HCT116 (cell line): ENCODE measurements around the gene MICOS13. TPM values are rescaled to one million over a fixed set of nuclear protein-coding genes. Genes with fewer than 3 reads are reported as not detected.

Source experiments
- ATAC-seq: fragments of 200-7000 bp; cut with Tn5 transposase; 2 replicates; pipeline ENCODE4 v1.9.1; 2020; ENCODE audit warnings: mild to moderate bottlenecking, moderate library complexity
- BruUV-seq: library from RNA; stranded (reverse); fragments of 400-500 nt; replicated peaks from 2 replicates; lab custom pipeline; 2021; lab: Mats Ljungman, UMichigan
- CTCF ChIA-PET: fragments of 300-600 bp; sonication (Branson Sonifier 250); formaldehyde crosslinking; loops from one replicate; lab custom pipeline; 2021; ENCODE audit warnings: antibody characterized with exemption; lab: Charles Lee
- POLR2A ChIA-PET: fragments of 300-600, 350-600 bp; sonication (Branson Sonifier 250); formaldehyde crosslinking; loops from one replicate; lab custom pipeline; 2021; ENCODE audit warnings: antibody characterized with exemption; lab: Charles Lee
- RAD21 ChIA-PET, 2 experiments: fragments of 300-600 bp; sonication (Branson Sonifier 250); formaldehyde crosslinking; loops; one replicate each; lab custom pipeline; 2023; ENCODE audit warnings: low total read pairs in 2 of 2; ENCODE audit not compliant: uncharacterized antibody in 2 of 2, unreplicated experiment in 2 of 2, low non-redundant PET in 1 of 2; lab: Charles Lee
- DNase-seq: peaks from one replicate; pipeline ENCODE4 v3.0.0-alpha.2; 2010; ENCODE audit warnings: low read depth, low spot score
- H2AFZ ChIP-seq: fragments of 200-600 bp; shearing (Covaris generic), sonication (generic); 2 replicates; pipeline ENCODE4 v1.6.1; 2017; ENCODE audit warnings: low read depth, mixed run types, mixed read lengths, antibody characterized with exemption, low read length; ENCODE audit not compliant: poor library complexity, severe bottlenecking
- H3K27ac ChIP-seq: 2 replicates; pipeline ENCODE4 v1.5.1; 2012; ENCODE audit warnings: low read depth, low read length
- H3K27me3 ChIP-seq: fragments of 200-600 bp; sonication (generic); 2 replicates; pipeline ENCODE4 v1.6.1; 2016; ENCODE audit warnings: mixed run types, low read length, mixed read lengths; ENCODE audit not compliant: insufficient read depth
- H3K36me3 ChIP-seq, 2 experiments: fragments of 200-500 bp in 1 of 2; fragments of 200-600 bp in 1 of 2; sonication (Bioruptor generic) in 1 of 2; sonication (generic) in 1 of 2; 2 replicates each; pipeline versions ENCODE4 v1.5.1 to v1.6.1; 2014 to 2016; ENCODE audit warnings: low read length in 2 of 2, inconsistent platforms in 1 of 2, mixed read lengths in 1 of 2, mixed run types in 1 of 2; ENCODE audit not compliant: insufficient read depth in 2 of 2, control insufficient read depth in 1 of 2
- H3K4me1 ChIP-seq, 2 experiments: fragments of 200-600 bp in 1 of 2; sonication (generic) in 1 of 2; 2 replicates each; pipeline versions ENCODE4 v1.5.1 to v1.6.1; 2012 to 2017; ENCODE audit warnings: low read length in 2 of 2, inconsistent platforms in 1 of 2, mild to moderate bottlenecking in 1 of 2, mixed read lengths in 1 of 2, mixed run types in 1 of 2, moderate library complexity in 1 of 2; ENCODE audit not compliant: insufficient read depth in 2 of 2, control insufficient read depth in 1 of 2
- H3K4me2 ChIP-seq: fragments of 200-600 bp; sonication (generic); 2 replicates; pipeline ENCODE4 v1.6.1; 2017; ENCODE audit warnings: mixed run types, low read length, mixed read lengths
- H3K4me3 ChIP-seq, 2 experiments: fragments of 200-600 bp in 1 of 2; sonication (generic) in 1 of 2; replicated peaks in 1 of 2; 2 replicates each; pipeline ENCODE4 v1.5.1; 2011 to 2016; ENCODE audit warnings: low read length in 2 of 2, control low read depth in 1 of 2, low read depth in 1 of 2, mild to moderate bottlenecking in 1 of 2, mixed read lengths in 1 of 2, mixed run types in 1 of 2
- H3K79me2 ChIP-seq: fragments of 200-600 bp; sonication (generic); 2 replicates; pipeline ENCODE4 v1.6.1; 2017; ENCODE audit warnings: mild to moderate bottlenecking, mixed run types, low read length, moderate library complexity, mixed read lengths; ENCODE audit not compliant: insufficient read depth
- H3K9ac ChIP-seq: fragments of 200-600 bp; sonication (generic); 2 replicates; pipeline ENCODE4 v1.6.1; 2016; ENCODE audit warnings: low read length, mixed read lengths
- H3K9me2 ChIP-seq: fragments of 200-600 bp; sonication (generic), shearing (Covaris generic); 2 replicates; pipeline ENCODE4 v1.6.1; 2017; ENCODE audit warnings: mixed run types, mild to moderate bottlenecking, moderate library complexity; ENCODE audit not compliant: insufficient read depth
- H3K9me3 ChIP-seq, 2 experiments: fragments of 200-500 bp in 1 of 2; fragments of 200-600 bp in 1 of 2; sonication (Bioruptor generic) in 1 of 2; sonication (generic) in 1 of 2; 2 replicates each; pipeline ENCODE4 v1.6.1; 2014 to 2017; ENCODE audit warnings: low read length in 2 of 2, mixed read lengths in 2 of 2, inconsistent platforms in 1 of 2, low read depth in 1 of 2, mild to moderate bottlenecking in 1 of 2, mixed run types in 1 of 2, moderate library complexity in 1 of 2; ENCODE audit not compliant: control insufficient read depth in 1 of 2, insufficient read depth in 1 of 2
- H4K20me1 ChIP-seq: fragments of 200-600 bp; sonication (generic), shearing (Covaris generic); 2 replicates; pipeline ENCODE4 v1.6.1; 2017; ENCODE audit warnings: mixed run types, mild to moderate bottlenecking, moderate library complexity; ENCODE audit not compliant: insufficient read depth
- JUND ChIP-seq: IDR thresholded peaks from 2 replicates; pipeline ENCODE4 v1.6.1; 2012
- POLR2AphosphoS5 ChIP-seq: IDR thresholded peaks from 2 replicates; pipeline ENCODE4 v1.6.1; 2011; ENCODE audit warnings: mild to moderate bottlenecking, low read depth, low read length, moderate library complexity
- ZFX ChIP-seq: fragments of 450-650 bp; IDR thresholded peaks from 2 replicates; pipeline ENCODE4 v1.6.1; 2017
- intact Hi-C: fragments of 100-400 bp; cut with micrococcal nuclease; formaldehyde crosslinking; loops from 2 replicates; pipeline ENCODE4 v1.10.0; 2022
- total RNA-seq: library from RNA; stranded (reverse); gene quantifications from one replicate; pipeline ENCODE4 v1.2.1, GENCODE V29; 2021; ENCODE audit not compliant: unreplicated experiment

MICOS13 gene
- total RNA-seq, 1 experiment from 2014 or later: 61.6 TPM

DNA sequence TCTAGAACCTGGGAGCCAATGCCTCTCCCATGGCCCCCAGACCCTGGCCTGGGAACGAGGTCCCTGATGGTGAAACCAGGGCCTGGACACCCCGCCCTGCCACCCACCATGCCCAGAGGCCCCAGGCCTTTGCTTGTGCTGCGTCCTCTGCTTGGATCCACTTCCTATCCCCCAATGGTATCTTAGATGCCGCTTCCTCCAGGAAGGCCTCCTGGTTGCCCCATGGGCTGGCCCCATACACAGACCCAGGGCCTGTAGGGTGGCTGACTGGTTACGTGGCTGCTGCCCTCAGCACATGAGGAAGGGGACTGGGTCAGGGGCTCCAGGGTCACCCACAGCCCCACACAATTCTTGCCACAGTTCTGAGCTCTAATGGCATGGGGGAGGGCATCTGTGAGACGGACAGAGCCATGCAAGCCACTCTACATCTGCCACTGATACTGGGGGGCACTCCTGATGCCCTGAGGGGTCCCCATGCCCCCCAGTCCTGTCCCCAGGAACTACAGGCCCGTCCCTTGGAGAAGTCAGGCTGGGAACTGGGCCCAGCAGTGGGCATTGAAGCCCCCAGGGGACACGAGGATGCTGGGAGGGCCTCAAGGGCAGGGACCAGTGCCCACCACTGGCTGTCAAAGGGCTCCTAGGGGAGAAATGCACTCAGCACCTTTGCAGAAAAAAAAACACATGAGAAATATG, 14.8 kb upstream of the MICOS13 start:
- CTCF ChIA-PET: no interaction called here
- ATAC-seq (no peak), DNase-seq (no peak)
- Histone ChIP-seq H3K79me2 (peaks cover 60% of the 10 kb centered on the region), H3K27ac (no peak overlapping the region), H3K9ac (no peak overlapping the region), H2AFZ (no peak overlapping the region), H3K9me3 (no peaks in the 10 kb centered on the region), H3K4me1 (peaks cover 4 to 20% of the 10 kb centered on the region in 2 experiments; a peak in 2 of 4 replicates), H3K9me2 (no peaks in the 10 kb centered on the region), H3K36me3 (peaks cover 16 to 68% of the 10 kb centered on the region in 2 experiments; a peak in 3 of 4 replicates), H4K20me1 (peaks cover 17% of the 10 kb centered on the region; the same call in 1 of the 2 replicates), H3K4me3 (no peak overlapping the region), H3K4me2 (no peak overlapping the region), H3K27me3 (no peaks in the 10 kb centered on the region)
- POLR2A ChIA-PET: no interaction called here
- RAD21 ChIA-PET: no interaction called here
- BruUV-seq: no TSS peak
- peak; percentile 25; the same call in 1 of the 2 replicates for TF ChIP-seq POLR2AphosphoS5
- TF ChIP-seq ZFX: no peak
- intact Hi-C loops: no loop called here

DNA sequence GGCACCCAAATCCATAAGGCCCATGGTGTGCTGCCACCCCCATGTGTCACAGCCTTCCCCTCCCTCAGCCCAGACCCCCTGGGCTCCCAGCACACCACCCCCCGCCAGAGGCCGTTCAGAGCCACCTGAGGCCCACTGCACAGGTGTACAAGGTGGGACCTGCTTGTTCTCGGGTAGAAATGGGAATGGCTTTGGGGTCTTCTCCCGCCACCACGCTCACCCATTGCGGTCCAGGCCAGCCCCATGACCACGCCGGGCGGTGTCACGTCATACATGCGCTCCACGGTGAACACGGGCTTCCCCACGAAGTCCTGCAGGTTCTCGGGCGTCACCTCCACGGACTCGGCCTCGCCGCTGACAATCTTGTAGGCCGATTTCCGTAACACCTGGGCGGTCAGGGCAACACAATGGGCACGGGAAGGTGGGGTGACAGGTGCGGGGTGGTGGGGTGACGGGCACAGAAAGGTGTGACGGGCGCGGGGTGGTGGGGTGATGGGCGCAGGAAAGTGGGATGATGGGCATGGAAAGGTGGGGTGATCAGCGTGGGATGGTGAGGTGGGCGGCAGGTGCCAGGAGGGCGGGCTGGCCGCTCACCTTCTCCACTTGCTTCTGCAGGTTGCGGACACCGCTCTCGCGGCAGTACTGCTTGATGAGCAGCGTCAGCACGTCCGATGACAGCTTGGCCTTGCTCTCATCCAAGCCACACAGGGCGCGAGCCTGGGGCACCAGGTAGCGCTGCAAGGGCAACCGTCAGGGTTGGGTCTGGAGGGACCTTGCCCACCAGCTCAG, 14.0 kb upstream of the MICOS13 start:
- peaks cover 62% of the 10 kb centered on the region for H3K79me2 ChIP-seq
- DNase-seq (no peak), ATAC-seq (no peak)
- no peaks in the 10 kb centered on the region for H3K9me3 ChIP-seq
- no peak overlapping the region for H3K9ac ChIP-seq
- TF ChIP-seq POLR2AphosphoS5: 0 out of 2 replicates have a peak, but pooled peaks have one; percentile 36
- TF ChIP-seq JUND: no peak
- no peak overlapping the region for H3K4me2 ChIP-seq
- H3K27me3 ChIP-seq: no peaks in the 10 kb centered on the region
- no TSS peak for BruUV-seq
- peak overlapping the region; percentile 93; the same call in 1 of the 2 replicates for H3K27ac ChIP-seq
- ChIA-PET POLR2A (no interaction called here), CTCF (no interaction called here), RAD21 (no interaction called here)
- H3K4me3 ChIP-seq: no peak overlapping the region
- H3K36me3 ChIP-seq: peaks cover 16 to 68% of the 10 kb centered on the region in 2 experiments; a peak in 3 of 4 replicates
- no peak overlapping the region for H2AFZ ChIP-seq
- peaks cover 4 to 23% of the 10 kb centered on the region in 2 experiments; a peak in 2 of 4 replicates for H3K4me1 ChIP-seq
- H3K9me2 ChIP-seq: no peaks in the 10 kb centered on the region
- intact Hi-C loops: no loop called here
- H4K20me1 ChIP-seq: peaks cover 17% of the 10 kb centered on the region; the same call in 1 of the 2 replicates
